Spleen (tissue), 13 donors: Measurements from ENCODE around the gene MAGEB18. TPM values are rescaled to one million over a fixed set of nuclear protein-coding genes. Genes with fewer than 3 reads are reported as not detected.

ENCODE experiments used
- DNase-seq: peaks from one replicate; pipeline ENCODE4 v3.0.0-alpha.2; 2020
- H3K27ac ChIP-seq, 8 donors: fragments of 200-600 bp; sonication (generic) in 7 of 8; 1 replicate in 4 of 8; 2 replicates in 4 of 8; pipeline versions ENCODE4 v1.5.0 to v1.8.0; 2016 to 2021; ENCODE audit warnings: inconsistent platforms in 4 of 8, mild to moderate bottlenecking in 4 of 8, moderate library complexity in 1 of 8
- H3K27me3 ChIP-seq, 7 donors: fragments of 200-600 bp; sonication (generic) in 6 of 7; replicated peaks in 1 of 7; 1 replicate in 4 of 7; 2 replicates in 3 of 7; pipeline versions ENCODE4 v1.5.0 to v1.8.0; 2016 to 2021; ENCODE audit warnings: inconsistent platforms in 3 of 7, mild to moderate bottlenecking in 1 of 7
- H3K36me3 ChIP-seq, 6 donors: fragments of 200-600 bp; sonication (generic) in 5 of 6; 1 replicate in 4 of 6; 2 replicates in 2 of 6; pipeline versions ENCODE4 v1.5.0 to v1.8.0; 2016 to 2021; ENCODE audit warnings: inconsistent platforms in 2 of 6
- H3K4me1 ChIP-seq, 6 donors: fragments of 200-600 bp; sonication (generic) in 5 of 6; 1 replicate in 3 of 6; 2 replicates in 3 of 6; pipeline versions ENCODE4 v1.5.0 to v1.8.0; 2016 to 2021; ENCODE audit warnings: inconsistent platforms in 3 of 6
- H3K4me3 ChIP-seq, 8 donors: fragments of 200-600 bp; sonication (generic) in 7 of 8; 1 replicate in 4 of 8; 2 replicates in 4 of 8; pipeline versions ENCODE4 v1.5.0 to v1.8.0; 2016 to 2021; ENCODE audit warnings: inconsistent platforms in 4 of 8, mild to moderate bottlenecking in 4 of 8, moderate library complexity in 2 of 8
- H3K9me3 ChIP-seq, 8 donors: fragments of 200-600 bp; sonication (generic) in 7 of 8; 1 replicate in 4 of 8; 2 replicates in 4 of 8; pipeline versions ENCODE4 v1.5.0 to v1.8.0; 2016 to 2021; ENCODE audit warnings: inconsistent platforms in 4 of 8
- POLR2A ChIP-seq, 3 donors: fragments of 450-650 bp; IDR thresholded peaks; one replicate each; pipeline ENCODE4 v1.5.1; 2017; ENCODE audit warnings: antibody characterized with exemption in 3 of 3, mild to moderate bottlenecking in 1 of 3
- POLR2AphosphoS5 ChIP-seq, 3 donors: sonication (generic); formaldehyde crosslinking; IDR thresholded peaks; one replicate each; pipeline ENCODE4 v1.5.1; 2017; ENCODE audit warnings: antibody characterized with exemption in 3 of 3
- whole genome bisulfite sequencing, 5 donors: extraction: QIAGEN DNeasy Blood & Tissue Kit in 3 of 5; methylation state at CpG; one replicate each; pipeline versions ENCODE4 v1.1.5 to v1.1.7; 2013 to 2018; 5-methylcytosine and 5-hydroxymethylcytosine counted together
- intact Hi-C: fragments of 100-400 bp; cut with DNase I; formaldehyde crosslinking; loops from one replicate; pipeline ENCODE4 v1.15.0; 2023; ENCODE audit warnings: low total_unique reads
- long read RNA-seq, 2 donors: transcript quantifications; one replicate each; lab custom pipeline, GENCODE V29; 2026
- polyA plus RNA-seq, 3 donors: library from polyadenylated mRNA; stranded (reverse); fragments of 200-250 nt; gene quantifications; one replicate each; pipeline ENCODE4 v1.2.1, GENCODE V29; 2013
- total RNA-seq, 7 donors: library from RNA; depleted of rRNA in 3 of 7; stranded (reverse); fragments of >200 nt in 3 of 7; fragmentation: NEBNext Ultra II Directional in 4 of 7; extraction: Animal tissue kit (Norgen Biotek cat#: 25700) in 4 of 7; gene quantifications; one replicate each; pipeline versions ENCODE4 v1.1.0 to v1.2.1, GENCODE V29; 2016 to 2021
- TF ChIP-seq, protein P1 (sequence below), 11 experiments: fragments of 200-600 bp in 7 of 11; fragments of 450-650 bp in 4 of 11; sonication (generic) in 4 of 11; IDR thresholded peaks in 8 of 11; conservative IDR thresholded peaks in 3 of 11; 1 replicate in 7 of 11; 2 replicates in 4 of 11; pipeline versions ENCODE4 v1.4.0 to v1.8.0; 2016 to 2021; ENCODE audit warnings: antibody characterized with exemption in 11 of 11, inconsistent platforms in 4 of 11, mild to moderate bottlenecking in 1 of 11
- donor health status: healthy with polysubstance abuse.
- donor health status: DM: no; HTN: no; CAD: no; lungs with moderate emphysema.
- donor health status: DM: no; HTN: no; CAD: no.
- donor health status: Bipolar disorder and iron deficiency.
- donor health status: healthy.
- donor health status: DM: no; HTN: no; CAD: no.
- donor health status: DM: yes; HTN: yes; CAD: no.

Gene MAGEB18
- total RNA-seq, result not detected
- polyA plus RNA-seq, result not detected
- long read RNA-seq, donor 1, result 0 reads
- long read RNA-seq, donor 2, result 0 reads

DNA sequence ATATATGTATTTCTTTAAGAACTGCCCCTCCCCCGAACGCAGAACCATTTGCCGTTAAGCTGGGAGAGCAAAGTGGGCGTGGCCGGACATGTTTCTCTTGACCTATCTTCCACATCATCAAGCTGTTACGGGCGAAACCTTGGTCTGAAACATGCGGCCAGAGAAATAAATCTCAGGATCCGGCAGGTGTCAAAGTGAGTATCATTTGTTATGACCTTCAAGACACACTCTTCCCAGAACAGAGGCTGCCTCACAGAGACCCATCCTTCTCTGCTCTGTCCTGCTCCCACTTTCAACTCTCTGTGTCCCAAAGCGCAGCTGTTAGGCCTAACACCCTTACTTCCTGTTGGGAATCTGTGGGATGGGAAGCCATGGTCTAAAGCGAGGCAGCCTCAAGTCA is at the start of gene MAGEB18:
TSS of gene MAGEB18 (plus strand) at position 70 of the 400 bp plus-strand sequence. CDS start 643 bp downstream, outside the sequence.
- no peak within 1 kb of the TSS for H3K27ac ChIP-seq
- no peak within 1 kb of the TSS for H3K4me3 ChIP-seq
- WGBS, 5 donors, result 64 to 86% (median 80%) methylated on average over 10 to 11 of the region's 11 CpGs
- no peak for DNase-seq
- H3K9me3 ChIP-seq, result no peaks in the 10 kb centered on the region
- TF ChIP-seq POLR2A (IDR thresholded peaks at IDR 0.05) (no peak), POLR2AphosphoS5 (IDR thresholded peaks at IDR 0.05) (no peak)
- TF ChIP-seq, protein P1, sequence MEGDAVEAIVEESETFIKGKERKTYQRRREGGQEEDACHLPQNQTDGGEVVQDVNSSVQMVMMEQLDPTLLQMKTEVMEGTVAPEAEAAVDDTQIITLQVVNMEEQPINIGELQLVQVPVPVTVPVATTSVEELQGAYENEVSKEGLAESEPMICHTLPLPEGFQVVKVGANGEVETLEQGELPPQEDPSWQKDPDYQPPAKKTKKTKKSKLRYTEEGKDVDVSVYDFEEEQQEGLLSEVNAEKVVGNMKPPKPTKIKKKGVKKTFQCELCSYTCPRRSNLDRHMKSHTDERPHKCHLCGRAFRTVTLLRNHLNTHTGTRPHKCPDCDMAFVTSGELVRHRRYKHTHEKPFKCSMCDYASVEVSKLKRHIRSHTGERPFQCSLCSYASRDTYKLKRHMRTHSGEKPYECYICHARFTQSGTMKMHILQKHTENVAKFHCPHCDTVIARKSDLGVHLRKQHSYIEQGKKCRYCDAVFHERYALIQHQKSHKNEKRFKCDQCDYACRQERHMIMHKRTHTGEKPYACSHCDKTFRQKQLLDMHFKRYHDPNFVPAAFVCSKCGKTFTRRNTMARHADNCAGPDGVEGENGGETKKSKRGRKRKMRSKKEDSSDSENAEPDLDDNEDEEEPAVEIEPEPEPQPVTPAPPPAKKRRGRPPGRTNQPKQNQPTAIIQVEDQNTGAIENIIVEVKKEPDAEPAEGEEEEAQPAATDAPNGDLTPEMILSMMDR (IDR thresholded peaks at IDR 0.05 in 8 of 11, conservative IDR thresholded peaks at IDR 0.05 in 3 of 11), result no peak
- no peaks in the 10 kb centered on the region for H3K4me1 ChIP-seq
- H3K36me3 ChIP-seq, result no peaks in the 10 kb centered on the region
- intact Hi-C loops, result no loop called here
- no peaks in the 10 kb centered on the region for H3K27me3 ChIP-seq

DNA sequence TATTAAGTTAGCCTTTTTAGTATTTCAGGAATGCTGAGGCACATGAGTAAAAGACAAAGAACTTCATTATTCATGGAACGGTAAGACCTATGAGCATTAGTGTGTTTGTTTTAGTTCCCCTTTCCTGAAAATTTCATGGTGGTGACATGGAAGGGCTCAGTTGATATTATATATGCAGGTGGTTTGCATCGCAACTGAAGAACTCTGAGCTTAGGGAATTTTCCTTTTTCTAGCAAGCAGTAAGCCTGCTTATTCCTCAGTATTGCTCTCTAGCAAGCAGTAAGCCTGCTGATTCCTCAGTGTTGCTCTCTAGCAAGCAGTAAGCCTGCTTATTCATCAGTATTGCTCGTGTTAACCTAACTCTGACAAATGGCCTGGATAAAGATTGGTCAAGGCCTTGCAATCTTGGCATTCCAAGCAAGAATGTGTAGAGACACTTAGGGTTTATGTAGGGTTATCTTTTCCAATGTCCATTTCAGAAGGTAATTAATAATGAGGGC is 37.7 kb upstream of the MAGEB18 start:
- intact Hi-C loops, result no loop called here
- Histone ChIP-seq H3K9me3 (no peaks in the 10 kb centered on the region), H3K4me1 (no peaks in the 10 kb centered on the region), H3K27me3 (peaks cover 0 to 4% (median 0%) of the 10 kb centered on the region in 7 donors), H3K4me3 (no peak overlapping the region), H3K36me3 (no peaks in the 10 kb centered on the region), H3K27ac (no peak overlapping the region)
- WGBS, 5 donors, result 59 to 71% (median 64%) methylated on average over 3 of the region's 3 CpGs
- DNase-seq, result no peak
- no peak for TF ChIP-seq POLR2A (IDR thresholded peaks at IDR 0.05)
- no peak for TF ChIP-seq POLR2AphosphoS5 (IDR thresholded peaks at IDR 0.05)
- TF ChIP-seq, protein P1 (IDR thresholded peaks at IDR 0.05 in 8 of 11, conservative IDR thresholded peaks at IDR 0.05 in 3 of 11), result no peak

- no peaks in the 10 kb centered on the region for H3K27me3 ChIP-seq
- WGBS, 5 donors, result 86 to 96% (median 92%) methylated on average over 1 of the region's 1 CpG
- H3K27ac ChIP-seq, result no peak overlapping the region
- H3K36me3 ChIP-seq, result no peaks in the 10 kb centered on the region
- intact Hi-C loops, result no loop called here
- TF ChIP-seq POLR2A (IDR thresholded peaks at IDR 0.05) (no peak), POLR2AphosphoS5 (IDR thresholded peaks at IDR 0.05) (no peak)
- TF ChIP-seq, protein P1 (IDR thresholded peaks at IDR 0.05 in 8 of 11, conservative IDR thresholded peaks at IDR 0.05 in 3 of 11), result no peak
- no peak for DNase-seq
- H3K9me3 ChIP-seq, result no peaks in the 10 kb centered on the region
- no peak overlapping the region for H3K4me3 ChIP-seq
- no peaks in the 10 kb centered on the region for H3K4me1 ChIP-seq
Observed at GRCh38 chrX:26109142-26109541, 29.0 kb upstream of the MAGEB18 start.

DNA sequence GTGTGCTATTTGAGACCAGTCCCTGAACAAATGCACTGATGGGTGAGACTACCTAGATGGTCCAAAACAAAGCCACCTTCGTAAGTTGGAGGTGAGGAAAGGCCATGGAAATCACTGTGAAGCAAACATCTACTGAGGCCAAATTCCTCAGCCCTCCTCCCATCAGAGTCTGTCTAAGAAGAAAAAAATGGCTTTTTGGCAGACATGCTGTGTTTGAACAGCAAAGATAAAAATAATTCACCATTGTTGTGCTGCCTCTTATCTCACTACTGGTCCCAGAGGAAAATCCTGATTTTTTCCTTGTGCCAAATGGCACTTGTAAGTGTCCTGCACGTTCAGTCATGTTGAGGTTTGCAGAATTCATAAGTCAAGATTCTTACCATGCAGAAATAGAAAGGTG is 7.9 kb downstream of the MAGEB18 start:
- 29 to 38% (median 34%) methylated on average over 2 of the region's 2 CpGs for WGBS, 5 donors
- Histone ChIP-seq H3K4me1 (no peaks in the 10 kb centered on the region), H3K27ac (no peak overlapping the region), H3K36me3 (no peaks in the 10 kb centered on the region), H3K9me3 (no peaks in the 10 kb centered on the region), H3K27me3 (no peaks in the 10 kb centered on the region), H3K4me3 (no peak overlapping the region)
- TF ChIP-seq POLR2A (IDR thresholded peaks at IDR 0.05), result no peak
- TF ChIP-seq POLR2AphosphoS5 (IDR thresholded peaks at IDR 0.05), result no peak
- TF ChIP-seq, protein P1 (IDR thresholded peaks at IDR 0.05 in 8 of 11, conservative IDR thresholded peaks at IDR 0.05 in 3 of 11), result no peak
- intact Hi-C loops, result no loop called here
- no peak for DNase-seq
